HL-60 (cell line): ENCODE data around the gene SAA4.

Experiments used
- GABPA ChIP-seq: IDR thresholded peaks from 2 replicates; pipeline ENCODE4 v1.6.1; 2012; ENCODE audit warnings: low read depth
- POLR2AphosphoS5 ChIP-seq: IDR thresholded peaks from 2 replicates; pipeline ENCODE4 v1.6.1; 2012; ENCODE audit warnings: low read depth
- TF ChIP-seq, protein P1 (sequence below): IDR thresholded peaks from one replicate; pipeline ENCODE4 v1.5.1; 2011; ENCODE audit warnings: low read length, control low read depth, inconsistent platforms; ENCODE audit not compliant: insufficient read depth

DNA sequence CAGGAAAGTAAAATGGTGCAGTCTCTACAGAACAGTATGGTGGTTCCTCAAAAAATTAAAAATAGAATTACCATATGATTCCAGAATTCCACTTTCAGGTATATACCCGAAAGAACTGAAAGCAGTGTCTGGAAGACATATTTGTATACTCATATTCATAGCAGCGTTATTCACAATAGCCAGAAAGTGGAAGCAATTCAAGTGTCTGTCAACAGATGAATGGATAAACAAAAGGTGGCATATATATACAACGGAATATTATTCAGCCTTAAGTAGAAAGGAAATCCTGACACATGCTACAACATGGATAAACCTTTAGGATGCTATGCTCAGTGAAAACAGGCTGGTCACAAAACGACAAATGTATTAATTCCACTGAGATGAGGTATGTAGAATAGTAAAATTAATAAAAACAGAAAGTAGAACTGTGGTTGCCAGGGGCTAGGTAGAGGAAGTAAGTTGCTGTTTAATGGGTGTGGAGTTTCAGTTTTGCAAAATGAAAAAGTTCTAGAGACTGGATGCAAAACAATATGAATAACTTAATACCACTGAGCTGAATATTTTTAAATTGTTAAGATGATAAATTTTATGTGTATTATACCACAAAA is 43.9 kb upstream of the SAA4 start:
- TF ChIP-seq, protein P1, sequence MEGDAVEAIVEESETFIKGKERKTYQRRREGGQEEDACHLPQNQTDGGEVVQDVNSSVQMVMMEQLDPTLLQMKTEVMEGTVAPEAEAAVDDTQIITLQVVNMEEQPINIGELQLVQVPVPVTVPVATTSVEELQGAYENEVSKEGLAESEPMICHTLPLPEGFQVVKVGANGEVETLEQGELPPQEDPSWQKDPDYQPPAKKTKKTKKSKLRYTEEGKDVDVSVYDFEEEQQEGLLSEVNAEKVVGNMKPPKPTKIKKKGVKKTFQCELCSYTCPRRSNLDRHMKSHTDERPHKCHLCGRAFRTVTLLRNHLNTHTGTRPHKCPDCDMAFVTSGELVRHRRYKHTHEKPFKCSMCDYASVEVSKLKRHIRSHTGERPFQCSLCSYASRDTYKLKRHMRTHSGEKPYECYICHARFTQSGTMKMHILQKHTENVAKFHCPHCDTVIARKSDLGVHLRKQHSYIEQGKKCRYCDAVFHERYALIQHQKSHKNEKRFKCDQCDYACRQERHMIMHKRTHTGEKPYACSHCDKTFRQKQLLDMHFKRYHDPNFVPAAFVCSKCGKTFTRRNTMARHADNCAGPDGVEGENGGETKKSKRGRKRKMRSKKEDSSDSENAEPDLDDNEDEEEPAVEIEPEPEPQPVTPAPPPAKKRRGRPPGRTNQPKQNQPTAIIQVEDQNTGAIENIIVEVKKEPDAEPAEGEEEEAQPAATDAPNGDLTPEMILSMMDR, result no peak
- no peak for TF ChIP-seq GABPA
- no peak for TF ChIP-seq POLR2AphosphoS5
